A549 treated with dexamethasone at 1 μM for 4 hours (cell line): ENCODE measurements around the gene EARS2. TPM values are rescaled to one million over a fixed set of nuclear protein-coding genes. Genes with fewer than 3 reads are reported as not detected.

ENCODE experiments used
- total RNA-seq: library from RNA; stranded (reverse); fragments of 200-300 nt; extraction: Qiagen RNA extraction; gene quantifications from 5 replicates; pipeline ENCODE4 v1.2.3, GENCODE V29; 2022

The EARS2 gene
- total RNA-seq: 24.6 to 31.3 TPM (median 30.1 TPM) in 5 replicates

DNA sequence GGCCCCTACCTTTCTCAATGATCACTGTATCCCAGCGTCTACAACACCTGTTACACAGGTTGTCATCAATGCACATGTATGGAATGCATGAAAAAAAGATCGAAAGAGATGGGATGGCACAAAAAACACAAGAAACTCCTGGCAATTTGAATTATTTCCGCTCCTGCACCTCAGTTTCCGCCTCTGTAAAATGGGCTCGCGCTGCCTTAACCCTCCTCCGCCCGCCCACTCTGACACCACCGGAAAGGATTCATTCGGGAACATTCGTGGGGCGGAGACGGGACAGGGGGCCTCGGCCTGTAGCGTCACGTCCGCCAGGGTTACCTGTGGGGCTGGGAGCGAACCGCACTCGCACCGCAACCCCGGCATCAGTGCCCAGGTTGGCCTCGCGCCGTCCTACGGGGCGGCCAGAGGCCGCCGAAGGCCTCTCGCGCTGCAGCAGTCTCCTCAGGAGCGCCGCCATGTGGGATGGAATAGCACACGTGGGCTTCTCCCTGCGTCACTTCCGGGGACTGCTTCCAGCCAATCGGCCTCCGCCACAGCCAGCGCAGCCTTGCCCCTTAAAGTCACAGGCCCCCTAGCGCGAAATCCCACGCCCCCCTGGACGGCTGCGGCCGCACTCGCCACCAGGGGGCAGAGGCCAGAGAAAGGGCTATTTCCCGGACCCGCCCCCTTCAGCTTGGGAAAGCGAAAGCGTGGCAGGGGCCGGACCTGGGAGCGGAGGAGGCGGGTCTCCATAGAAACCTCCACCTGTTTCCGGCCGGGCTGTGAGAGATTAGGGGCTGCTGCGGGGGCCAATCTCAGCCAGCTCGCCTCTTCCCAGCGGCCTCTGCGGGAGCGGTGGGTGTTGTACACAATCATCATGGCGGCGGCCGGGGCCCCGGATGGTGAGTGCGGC, at the start of gene EARS2, which contains the start of gene UBFD1:
Gene EARS2 (minus strand): TSS at position 470 of the 898 bp plus-strand sequence. CDS start 7 bp downstream, at position 463.
Gene UBFD1 (plus strand): TSS at position 847 of the 898 bp plus-strand sequence. CDS start 16 bp downstream, at position 863.

DNA sequence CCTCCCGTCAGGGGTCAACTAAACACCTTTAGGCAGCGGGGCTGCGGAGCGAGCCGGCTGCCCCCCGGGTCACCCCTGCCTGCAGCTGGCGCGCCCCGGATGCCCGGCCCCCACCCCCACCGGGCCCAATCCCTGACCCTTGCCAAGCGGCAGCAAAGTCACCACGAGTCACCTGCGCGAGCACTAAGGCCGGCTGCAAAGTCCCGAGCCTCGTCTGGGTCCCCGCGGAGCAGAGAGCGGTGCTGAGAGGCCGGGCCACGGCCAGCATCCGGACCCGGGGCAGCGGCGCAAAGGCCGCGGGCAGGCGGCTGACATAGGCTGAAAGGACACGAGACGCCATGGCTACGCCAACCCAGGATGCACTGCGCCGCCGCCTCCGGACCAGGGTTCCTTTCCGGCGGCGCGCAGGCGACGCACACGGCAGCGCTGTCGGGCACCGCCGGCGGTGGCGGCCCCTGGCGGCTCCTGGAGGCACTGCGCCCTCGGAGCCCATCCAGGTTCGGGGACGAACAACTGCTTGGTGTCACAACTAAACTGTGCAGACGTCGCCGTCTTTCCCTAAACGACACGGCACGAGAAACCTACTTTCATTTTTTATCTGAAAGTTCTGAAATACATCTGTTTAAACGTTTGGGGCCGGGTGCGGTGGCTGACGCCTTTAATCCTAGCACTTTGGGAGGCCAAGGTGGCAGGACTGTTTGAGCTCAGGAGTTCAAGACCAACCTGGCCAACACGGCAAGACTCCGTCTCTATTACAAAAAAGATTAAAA, 39.0 kb upstream of the EARS2 start, which contains the start of gene NDUFAB1:
Gene NDUFAB1 (minus strand): TSS at position 366 of the 770 bp plus-strand sequence. CDS start 26 bp downstream, at position 340.

DNA sequence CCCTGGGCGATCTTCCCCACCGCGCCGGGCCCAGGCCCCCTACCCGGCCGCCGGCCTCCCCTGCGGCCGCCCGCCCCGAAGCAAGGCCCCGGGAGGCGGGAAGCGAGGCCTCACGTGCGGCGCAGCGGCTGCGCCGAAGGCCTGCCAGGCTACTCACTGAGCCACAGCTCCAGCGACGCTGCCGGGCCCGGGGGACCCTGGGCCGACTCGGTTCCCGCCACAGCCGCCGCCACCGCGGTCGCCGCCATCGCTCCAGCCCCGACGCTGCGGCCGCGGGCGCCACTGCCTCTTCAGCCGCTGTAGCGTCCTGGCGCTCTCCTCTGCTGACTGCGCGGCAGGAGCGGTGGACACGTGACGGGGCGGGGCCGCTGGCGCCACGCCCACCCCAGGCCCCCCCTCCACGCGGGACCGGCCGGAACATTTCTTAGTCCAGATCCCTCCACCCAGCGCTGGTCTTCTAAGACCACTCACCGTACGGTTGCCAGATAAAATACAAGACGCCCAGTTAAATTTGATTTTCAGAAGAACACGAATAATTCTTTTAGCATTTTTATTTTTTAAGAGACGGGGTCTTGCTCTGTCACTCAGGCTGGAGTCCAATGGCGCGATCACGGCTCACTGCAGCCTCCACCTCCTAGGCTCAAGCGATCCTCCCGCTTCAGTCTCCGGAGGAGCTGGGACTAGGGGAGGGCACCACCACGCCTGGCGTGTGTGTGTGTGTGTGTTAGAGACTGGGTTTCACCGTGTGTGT, 46.8 kb downstream of the EARS2 start, which contains the start of gene GGA2:
Gene GGA2 (minus strand): TSS at position 331 of the 751 bp plus-strand sequence. CDS start 83 bp downstream, at position 248.

Other genes with a start within 250 kb of the EARS2 start
- 13.3 to 19.3 TPM (median 18.8 TPM) in 5 replicates for gene COG7, start 104.2 kb downstream of the EARS2 start, total RNA-seq
- gene GGA2, start 46.9 kb downstream of the EARS2 start, total RNA-seq: 23.4 to 32.9 TPM (median 28.4 TPM) in 5 replicates
- gene UBFD1, start 377 bp upstream of the EARS2 start, total RNA-seq: 35.6 to 52.7 TPM (median 50.5 TPM) in 5 replicates
- gene NDUFAB1, start 39.0 kb upstream of the EARS2 start, total RNA-seq: 151 to 173 TPM (median 157 TPM) in 5 replicates
- 11.0 to 14.6 TPM (median 12.9 TPM) in 5 replicates for gene PALB2, start 84.0 kb upstream of the EARS2 start, total RNA-seq
- 66.7 to 76.6 TPM (median 74.1 TPM) in 5 replicates for gene DCTN5, start 84.1 kb upstream of the EARS2 start, total RNA-seq
- 148 to 173 TPM (median 166 TPM) in 5 replicates for gene PLK1, start 121.5 kb upstream of the EARS2 start, total RNA-seq
- not detected in 5 replicates for gene ERN2, start 155.9 kb upstream of the EARS2 start, total RNA-seq
- 0.05 TPM in 1 of 5 replicates, not detected in the others for gene CHP2, start 197.7 kb upstream of the EARS2 start, total RNA-seq